HG03460 (cell line): ENCODE measurements around the gene HGS.

ENCODE experiments used
- ATAC-seq: cut with Tn5 transposase; IDR thresholded peaks from one replicate; pipeline ENCODE4 v1.9.1; 2021; ENCODE audit not compliant: unreplicated experiment

HGS gene

GRCh38 chr17:81685108-81685507, 1.3 kb downstream of the HGS start:
- ATAC-seq = no peak

- no peak for ATAC-seq
Measured at GRCh38 chr17:81686614-81687013, 2.8 kb downstream of the HGS start.

DNA sequence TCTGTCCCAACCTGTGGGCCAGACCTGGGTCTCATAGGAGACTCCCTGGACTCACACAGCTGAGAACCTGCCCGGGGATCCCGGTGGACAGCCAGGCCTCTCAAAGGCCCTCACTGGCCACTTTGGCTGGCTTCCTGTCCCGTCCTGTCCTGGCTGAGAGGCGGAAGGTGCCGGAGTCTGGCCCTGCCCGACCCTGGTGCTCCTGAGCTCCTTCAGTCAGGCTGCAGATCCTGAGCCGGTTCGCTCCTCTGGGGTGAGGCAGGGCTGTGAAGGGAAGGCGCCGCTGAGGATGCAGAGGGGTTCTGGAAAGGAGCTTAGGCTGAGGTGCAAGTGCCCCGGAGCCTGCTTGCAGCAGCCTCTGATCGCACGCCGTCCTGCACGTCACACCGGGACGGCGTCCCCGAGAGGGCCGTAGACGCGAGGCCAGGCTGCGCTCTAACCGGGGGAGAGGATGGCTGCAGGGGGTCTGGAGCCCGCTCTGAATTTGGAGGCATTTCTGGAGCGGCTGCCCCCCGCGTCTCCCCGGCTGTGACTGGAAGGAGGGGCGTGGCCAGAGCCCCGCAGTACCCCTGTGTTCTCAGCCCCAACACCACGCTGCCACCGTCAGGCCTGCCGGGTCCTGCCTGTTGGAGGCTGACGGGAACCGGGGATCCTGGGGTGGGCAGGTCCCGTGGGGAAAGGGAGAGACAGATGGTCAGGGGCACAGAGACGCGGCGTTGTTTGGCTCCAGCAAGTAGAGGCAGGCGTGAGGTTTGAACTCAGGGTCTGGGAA, 4.1 kb downstream of the HGS start:
- no peak for ATAC-seq

GRCh38 chr17:81688616-81689015, 4.8 kb downstream of the HGS start:
- ATAC-seq = no peak

DNA sequence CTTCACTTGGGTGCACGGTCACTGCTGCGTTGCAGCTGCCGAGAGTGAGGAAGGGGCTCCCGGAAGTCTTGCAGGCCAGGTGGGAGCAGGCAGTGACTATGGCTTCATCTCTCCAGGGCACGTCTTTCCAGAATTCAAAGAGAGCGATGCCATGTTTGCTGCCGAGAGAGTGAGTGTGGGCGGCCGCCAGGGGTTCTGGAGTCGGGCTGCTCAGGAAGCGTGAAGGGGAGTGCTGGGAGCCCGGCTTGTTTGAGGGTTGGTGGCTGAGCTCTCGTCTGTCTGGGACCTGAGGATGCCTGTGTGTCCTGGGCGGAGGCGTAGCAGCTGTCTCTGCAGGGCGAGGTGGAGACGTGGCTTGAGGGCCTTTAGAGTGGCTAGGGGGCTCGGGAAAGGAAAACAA, 6.3 kb downstream of the HGS start:
- no peak for ATAC-seq

GRCh38 chr17:81690549-81690948, 6.7 kb downstream of the HGS start:
- ATAC-seq = no peak

DNA sequence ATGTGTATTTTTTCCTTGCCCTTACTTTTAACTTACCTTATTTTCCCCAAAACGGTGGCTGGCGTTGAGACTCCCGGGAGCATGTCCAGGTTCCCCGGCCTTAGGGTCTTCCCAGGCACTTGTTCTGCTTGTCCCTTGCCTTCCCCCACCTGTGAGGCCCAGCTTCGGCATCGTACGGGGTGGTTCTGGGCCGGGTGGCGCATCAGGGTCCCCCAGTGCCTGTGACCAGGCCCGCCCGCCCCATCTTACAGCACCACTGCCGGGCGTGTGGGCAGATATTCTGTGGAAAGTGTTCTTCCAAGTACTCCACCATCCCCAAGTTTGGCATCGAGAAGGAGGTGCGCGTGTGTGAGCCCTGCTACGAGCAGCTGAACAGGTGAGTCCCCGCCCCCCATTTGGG, 7.4 kb downstream of the HGS start:
- no peak for ATAC-seq

DNA sequence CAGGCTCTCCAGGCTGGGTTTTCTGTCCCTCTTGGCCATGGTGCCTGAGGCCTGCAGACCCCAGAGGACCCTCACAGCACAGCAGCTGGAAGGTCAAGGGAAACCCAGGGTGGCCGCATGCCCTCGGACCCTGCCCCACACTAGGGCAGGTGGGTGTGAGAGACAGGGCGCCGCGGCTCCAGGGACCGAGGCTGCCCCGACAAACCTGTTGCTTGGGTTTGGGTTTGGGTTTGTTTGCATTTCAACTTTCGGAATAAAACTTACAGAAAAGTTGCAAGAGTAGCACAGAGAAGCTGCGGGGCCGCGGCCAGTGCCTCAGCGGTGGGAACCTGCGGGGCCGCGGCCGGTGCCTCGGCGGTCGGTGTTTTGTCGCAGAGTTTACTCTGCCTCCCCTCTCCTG, 7.8 kb downstream of the HGS start:
- ATAC-seq = no peak

- no peak for ATAC-seq
Measured at GRCh38 chr17:81693509-81694210, 9.8 kb downstream of the HGS start.

DNA sequence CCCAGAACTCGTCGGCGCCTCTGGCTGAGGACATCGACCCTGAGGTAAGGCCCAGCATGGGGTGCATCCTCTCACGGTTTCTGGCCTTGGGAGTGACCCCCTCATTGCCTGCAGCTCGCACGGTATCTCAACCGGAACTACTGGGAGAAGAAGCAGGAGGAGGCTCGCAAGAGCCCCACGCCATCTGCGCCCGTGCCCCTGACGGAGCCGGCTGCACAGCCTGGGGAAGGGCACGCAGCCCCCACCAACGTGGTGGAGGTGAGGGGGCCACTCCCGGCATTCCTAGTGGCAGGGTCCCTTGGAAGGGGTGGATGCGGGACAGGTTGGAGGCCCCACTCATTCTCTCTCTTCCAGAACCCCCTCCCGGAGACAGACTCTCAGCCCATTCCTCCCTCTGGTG, 11.0 kb downstream of the HGS start:
- no peak for ATAC-seq

DNA sequence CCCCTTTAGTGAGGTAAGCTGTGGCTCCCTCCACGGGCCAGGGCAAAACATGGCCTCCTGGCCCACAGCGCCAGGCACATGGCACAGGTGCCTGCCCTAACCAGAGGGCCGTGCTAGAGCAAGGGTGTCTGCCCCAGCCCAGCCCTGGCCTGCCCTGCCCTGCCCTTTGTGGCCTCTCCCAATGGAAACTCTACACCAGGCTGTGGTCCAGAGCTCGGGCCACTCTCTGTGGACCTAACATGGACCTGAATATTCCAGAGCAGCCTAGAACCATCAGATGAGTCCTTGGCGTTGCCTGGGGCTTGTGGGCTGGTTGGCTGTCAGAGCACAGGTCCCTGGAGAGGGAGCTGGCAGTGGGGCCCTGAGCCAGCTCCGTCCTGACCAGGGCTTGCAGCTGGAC, 11.4 kb downstream of the HGS start:
- ATAC-seq = no peak

DNA sequence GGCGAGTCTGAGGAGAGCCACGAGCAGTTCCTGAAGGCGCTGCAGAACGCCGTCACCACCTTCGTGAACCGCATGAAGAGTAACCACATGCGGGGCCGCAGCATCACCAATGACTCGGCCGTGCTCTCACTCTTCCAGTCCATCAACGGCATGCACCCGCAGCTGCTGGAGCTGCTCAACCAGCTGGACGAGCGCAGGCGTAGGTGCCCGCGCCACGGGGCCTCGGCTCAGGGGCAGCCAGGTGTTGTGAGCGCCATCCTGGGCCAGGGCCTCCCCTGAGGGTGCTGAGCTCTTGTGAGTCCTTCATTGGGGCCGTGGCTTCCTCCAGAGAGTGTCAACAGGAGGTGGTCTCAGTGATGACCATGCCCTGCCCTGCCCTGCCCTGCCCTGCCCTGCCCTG, 12.0 kb downstream of the HGS start:
- no peak for ATAC-seq

DNA sequence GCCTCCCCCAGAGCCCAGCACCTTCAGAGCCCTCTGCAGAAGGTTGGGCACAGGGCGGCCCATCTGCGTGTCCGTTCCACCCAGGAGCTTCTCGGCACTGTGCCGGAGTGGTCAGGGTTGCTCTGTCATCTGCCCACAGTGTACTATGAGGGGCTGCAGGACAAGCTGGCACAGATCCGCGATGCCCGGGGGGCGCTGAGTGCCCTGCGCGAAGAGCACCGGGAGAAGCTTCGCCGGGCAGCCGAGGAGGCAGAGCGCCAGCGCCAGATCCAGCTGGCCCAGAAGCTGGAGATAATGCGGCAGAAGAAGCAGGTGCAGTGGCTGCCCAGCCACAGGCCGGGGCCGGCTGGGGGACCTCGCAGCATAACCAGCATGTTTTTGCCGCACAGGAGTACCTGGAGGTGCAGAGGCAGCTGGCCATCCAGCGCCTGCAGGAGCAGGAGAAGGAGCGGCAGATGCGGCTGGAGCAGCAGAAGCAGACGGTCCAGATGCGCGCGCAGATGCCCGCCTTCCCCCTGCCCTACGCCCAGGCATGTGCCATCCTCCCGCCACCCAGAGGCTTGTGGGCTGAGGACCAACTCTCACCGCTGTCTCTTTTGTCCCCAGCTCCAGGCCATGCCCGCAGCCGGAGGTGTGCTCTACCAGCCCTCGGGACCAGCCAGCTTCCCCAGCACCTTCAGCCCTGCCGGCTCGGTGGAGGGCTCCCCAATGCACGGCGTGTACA, 12.6 kb downstream of the HGS start:
- ATAC-seq = no peak

DNA sequence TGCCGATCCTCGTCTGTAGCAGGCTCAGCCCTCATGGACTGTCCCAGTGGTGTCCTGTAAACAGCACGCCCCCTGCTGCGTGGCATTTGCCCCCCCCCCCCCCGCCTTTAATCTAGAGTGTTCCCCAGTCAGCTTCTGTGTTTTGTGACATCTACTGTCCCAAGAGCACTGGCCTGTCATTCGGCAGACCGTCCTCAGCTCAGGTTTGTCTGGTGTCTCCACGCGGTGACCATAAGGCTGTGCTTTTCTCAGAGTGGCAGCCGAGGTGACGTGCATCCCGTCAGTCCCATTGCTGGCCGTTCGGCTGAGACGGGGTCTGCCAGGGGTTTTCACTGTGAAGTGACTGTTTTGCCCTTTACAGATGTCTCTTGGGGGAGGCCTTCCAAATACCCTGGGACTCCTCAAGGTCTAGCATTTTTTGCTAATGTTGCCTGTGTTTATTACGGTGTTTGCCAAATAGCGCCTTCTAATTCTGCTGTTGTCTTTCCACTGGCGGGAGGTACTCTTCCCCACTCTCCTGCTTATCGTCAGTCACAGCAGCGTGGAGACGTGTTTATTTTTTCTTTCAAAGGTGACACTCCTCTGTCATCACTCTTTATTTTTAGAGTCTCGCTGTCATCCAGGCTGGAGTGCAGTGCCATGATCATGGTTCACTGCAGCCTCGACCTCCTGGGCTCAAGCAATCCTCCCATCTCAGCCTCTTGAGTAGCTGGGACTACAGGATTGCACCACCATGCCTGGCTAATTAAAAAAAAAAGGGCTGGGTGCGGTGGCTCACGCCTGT, 13.6 kb downstream of the HGS start:
- ATAC-seq = no peak

DNA sequence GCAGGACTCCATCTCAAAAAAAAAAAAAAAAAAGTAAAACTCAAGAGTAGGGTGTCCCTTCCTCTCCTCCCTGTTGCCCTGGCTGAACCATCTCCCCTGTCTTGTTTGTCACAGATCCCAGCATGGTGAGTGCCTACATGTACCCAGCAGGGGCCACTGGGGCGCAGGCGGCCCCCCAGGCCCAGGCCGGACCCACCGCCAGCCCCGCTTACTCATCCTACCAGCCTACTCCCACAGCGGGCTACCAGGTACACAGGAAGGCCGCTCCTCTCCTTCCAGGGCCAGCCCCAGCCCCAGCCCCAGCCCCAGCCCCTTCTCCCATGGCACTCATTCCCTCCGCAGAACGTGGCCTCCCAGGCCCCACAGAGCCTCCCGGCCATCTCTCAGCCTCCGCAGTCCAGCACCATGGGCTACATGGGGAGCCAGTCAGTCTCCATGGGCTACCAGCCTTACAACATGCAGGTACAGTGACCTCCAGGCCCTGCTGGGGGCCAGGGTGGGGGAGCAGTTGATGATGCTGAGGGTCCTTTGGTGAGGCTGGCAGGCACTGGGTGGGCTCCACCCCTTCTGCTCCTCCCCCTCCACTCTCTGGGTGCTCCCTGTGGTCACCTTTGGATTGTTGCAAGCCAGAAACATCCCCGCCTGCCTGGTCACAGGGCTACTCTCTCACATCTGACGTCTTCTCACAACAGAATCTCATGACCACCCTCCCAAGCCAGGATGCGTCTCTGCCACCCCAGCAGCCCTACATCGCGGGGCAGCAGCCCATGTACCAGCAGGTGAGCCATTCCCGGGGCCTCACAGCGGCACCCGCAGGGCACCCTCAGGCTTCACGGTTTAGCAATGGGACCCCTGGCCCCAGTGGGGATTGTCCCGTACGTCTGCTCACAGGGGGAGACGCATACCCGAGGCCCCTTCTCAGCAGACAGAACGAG, 16.8 kb downstream of the HGS start:
- ATAC-seq = no peak

GRCh38 chr17:81701288-81702071, 17.7 kb downstream of the HGS start:
- ATAC-seq = no peak

- ATAC-seq = peak; percentile 71
Measured at GRCh38 chr17:81702934-81703746, 19.3 kb downstream of the HGS start, which contains the start of gene MRPL12. Gene MRPL12 (plus strand): TSS chr17:81703367. CDS start chr17:81703502, 135 bp downstream.
